Sigmoid colon (tissue), 7 donors: ENCODE results near the gene PTPRT. TPM values are rescaled to one million over a fixed set of nuclear protein-coding genes. Genes with fewer than 3 reads are reported as not detected.

Experiments
- DNase-seq: peaks from one replicate; pipeline ENCODE4 v3.0.0-alpha.2; 2019
- H3K27ac ChIP-seq, 4 donors: fragments of 200-600 bp; sonication (generic); one replicate each; pipeline ENCODE4 v1.5.1; 2016 to 2019; ENCODE audit warnings: mild to moderate bottlenecking in 1 of 4
- H3K27me3 ChIP-seq, 3 donors: fragments of 200-600 bp; sonication (generic); one replicate each; pipeline ENCODE4 v1.5.1; 2019; ENCODE audit warnings: mild to moderate bottlenecking in 1 of 3
- H3K36me3 ChIP-seq, 4 donors: fragments of 200-600 bp; sonication (generic); one replicate each; pipeline ENCODE4 v1.5.1; 2016 to 2019
- H3K4me1 ChIP-seq, 4 donors: fragments of 200-600 bp; sonication (generic); one replicate each; pipeline ENCODE4 v1.5.1; 2017 to 2019
- H3K4me3 ChIP-seq, 4 donors: fragments of 200-600 bp; sonication (generic); one replicate each; pipeline ENCODE4 v1.5.1; 2017 to 2019; ENCODE audit warnings: mild to moderate bottlenecking in 2 of 4, moderate library complexity in 1 of 4
- H3K9me3 ChIP-seq, 4 donors: fragments of 200-600 bp in 3 of 4; sonication (generic) in 3 of 4; one replicate each; pipeline versions ENCODE4 v1.5.1 to v1.6.1; 2013 to 2019
- CTCF ChIP-seq, 4 experiments: fragments of 450-650 bp in 3 of 4; fragments of 200-600 bp in 1 of 4; IDR thresholded peaks; one replicate each; pipeline ENCODE4 v1.5.1; 2016 to 2019; ENCODE audit warnings: antibody characterized with exemption in 4 of 4, mild to moderate bottlenecking in 3 of 4, moderate library complexity in 2 of 4
- EP300 ChIP-seq, 4 donors: sonication (generic); formaldehyde crosslinking; IDR thresholded peaks; one replicate each; pipeline ENCODE4 v1.6.1; 2017; ENCODE audit warnings: antibody characterized with exemption in 4 of 4
- POLR2A ChIP-seq, 2 donors: fragments of 450-650 bp; IDR thresholded peaks; one replicate each; pipeline ENCODE4 v1.6.1; 2016; ENCODE audit warnings: antibody characterized with exemption in 2 of 2, mild to moderate bottlenecking in 2 of 2, moderate library complexity in 2 of 2
- POLR2AphosphoS5 ChIP-seq, 4 donors: sonication (generic); formaldehyde crosslinking; IDR thresholded peaks; one replicate each; pipeline ENCODE4 v1.6.1; 2017; ENCODE audit warnings: antibody characterized with exemption in 4 of 4
- WGBS, 2 donors: extraction: QIAGEN DNeasy Blood & Tissue Kit; methylation state at CpG; one replicate each; pipeline ENCODE4 v1.1.7; 2013; 5-methylcytosine and 5-hydroxymethylcytosine counted together
- intact Hi-C: fragments of 100-400 bp; cut with DNase I; formaldehyde crosslinking; loops from one replicate; pipeline ENCODE4 v1.15.1; 2023
- polyA plus RNA-seq, 3 donors: library from polyadenylated mRNA; stranded (reverse); fragments of 200-250 nt; gene quantifications; one replicate each; pipeline ENCODE4 v1.2.3, GENCODE V29; 2013
- total RNA-seq, 4 donors: library from RNA; depleted of rRNA; stranded (reverse); fragments of >200 nt; gene quantifications; one replicate each; pipeline ENCODE4 v1.1.0, GENCODE V29; 2016
- donor health status: healthy with polysubstance abuse.
- donor health status: Bipolar disorder and iron deficiency.
- donor health status: healthy.

PTPRT gene
- total and polyA plus RNA-seq, 7 donors, result under 0.01 to 0.41 (median 0.12) TPM; not detected in 3

GRCh38 chr20:43209831-43210230 is 20.1 kb upstream of the PTPRT start:
- Histone ChIP-seq H3K27me3 (no peaks in the 10 kb centered on the region), H3K4me1 (no peaks in the 10 kb centered on the region), H3K9me3 (no peaks in the 10 kb centered on the region), H3K4me3 (no peak overlapping the region), H3K36me3 (no peaks in the 10 kb centered on the region), H3K27ac (no peak overlapping the region)
- intact Hi-C loops, result no loop called here
- TF ChIP-seq POLR2AphosphoS5 (IDR thresholded peaks at IDR 0.05) (no peak), POLR2A (IDR thresholded peaks at IDR 0.05) (no peak), CTCF (IDR thresholded peaks at IDR 0.05) (no peak), EP300 (IDR thresholded peaks at IDR 0.05) (no peak)
- no peak for DNase-seq
- 59 to 69% methylated on average over 2 of the region's 2 CpGs for WGBS, 2 donors

- TF ChIP-seq CTCF (IDR thresholded peaks at IDR 0.05), result no peak
- TF ChIP-seq POLR2AphosphoS5 (IDR thresholded peaks at IDR 0.05), result no peak
- no peak for TF ChIP-seq POLR2A (IDR thresholded peaks at IDR 0.05)
- no peak for TF ChIP-seq EP300 (IDR thresholded peaks at IDR 0.05)
- no peaks in the 10 kb centered on the region for H3K4me1 ChIP-seq
- H3K4me3 ChIP-seq, result no peak overlapping the region
- DNase-seq, result no peak
- no peaks in the 10 kb centered on the region for H3K27me3 ChIP-seq
- intact Hi-C loops, result no loop called here
- no peak overlapping the region for H3K27ac ChIP-seq
- no peaks in the 10 kb centered on the region for H3K36me3 ChIP-seq
- no peaks in the 10 kb centered on the region for H3K9me3 ChIP-seq
- 80 to 86% methylated on average over 4 of the region's 4 CpGs for WGBS, 2 donors
Observed at GRCh38 chr20:43205699-43206098, 16.0 kb upstream of the PTPRT start.

DNA sequence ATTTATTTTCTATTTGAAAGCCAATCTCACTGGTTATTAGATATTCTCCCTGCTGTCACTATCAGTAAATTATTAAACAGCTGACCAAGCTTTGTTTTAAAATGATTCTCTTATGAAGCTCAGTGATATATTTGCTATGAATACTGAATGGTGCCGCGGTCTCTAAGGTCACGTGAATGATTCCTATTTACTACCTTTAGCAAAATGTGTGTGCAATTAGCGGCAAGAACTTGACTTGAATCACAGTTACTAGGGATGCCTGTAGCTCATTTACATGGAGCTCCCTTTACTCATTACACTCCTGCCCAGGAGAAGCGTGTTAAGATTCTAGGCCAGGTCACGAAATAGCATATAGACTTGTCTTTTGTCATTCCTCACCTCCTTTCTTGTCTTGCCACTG is 12.4 kb upstream of the PTPRT start:
- DNase-seq, result no peak
- H3K27ac ChIP-seq, result no peak overlapping the region
- H3K4me1 ChIP-seq, result no peaks in the 10 kb centered on the region
- H3K4me3 ChIP-seq, result no peak overlapping the region
- H3K9me3 ChIP-seq, result no peaks in the 10 kb centered on the region
- intact Hi-C loops, result no loop called here
- no peaks in the 10 kb centered on the region for H3K36me3 ChIP-seq
- H3K27me3 ChIP-seq, result no peaks in the 10 kb centered on the region
- TF ChIP-seq CTCF (IDR thresholded peaks at IDR 0.05) (no peak), POLR2A (IDR thresholded peaks at IDR 0.05) (no peak), EP300 (IDR thresholded peaks at IDR 0.05) (no peak), POLR2AphosphoS5 (IDR thresholded peaks at IDR 0.05) (no peak)
- WGBS, 2 donors, result 86 to 92% methylated on average over 6 of the region's 6 CpGs

DNA sequence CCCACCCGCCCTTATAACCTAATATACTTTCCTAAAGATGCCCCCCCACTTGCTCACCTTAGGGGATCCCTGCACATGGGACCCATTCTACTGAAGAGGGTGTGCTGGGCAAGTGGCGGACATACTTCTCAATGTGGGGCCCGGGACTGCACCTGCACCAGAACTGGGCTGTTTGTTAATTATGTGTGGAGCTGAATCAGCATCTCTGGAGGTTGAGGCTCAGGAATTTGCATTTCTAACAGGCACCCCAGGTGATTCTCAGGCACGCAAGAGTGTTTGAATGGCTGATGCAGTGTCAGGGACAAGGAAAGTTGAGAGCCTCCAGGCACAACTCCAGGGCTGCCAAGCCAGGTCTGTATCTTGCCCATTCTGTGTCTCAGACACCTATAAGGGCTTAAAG is 8.9 kb upstream of the PTPRT start:
- H3K27me3 ChIP-seq, result no peaks in the 10 kb centered on the region
- H3K4me1 ChIP-seq, result no peaks in the 10 kb centered on the region
- 56 to 58% methylated on average over 4 of the region's 4 CpGs for WGBS, 2 donors
- no peak for TF ChIP-seq EP300 (IDR thresholded peaks at IDR 0.05)
- no peak for TF ChIP-seq POLR2AphosphoS5 (IDR thresholded peaks at IDR 0.05)
- no peak for TF ChIP-seq POLR2A (IDR thresholded peaks at IDR 0.05)
- TF ChIP-seq CTCF (IDR thresholded peaks at IDR 0.05), result no peak
- intact Hi-C loops, result no loop called here
- DNase-seq, result no peak
- H3K36me3 ChIP-seq, result no peaks in the 10 kb centered on the region
- no peak overlapping the region for H3K4me3 ChIP-seq
- no peak overlapping the region for H3K27ac ChIP-seq
- H3K9me3 ChIP-seq, result no peaks in the 10 kb centered on the region

DNA sequence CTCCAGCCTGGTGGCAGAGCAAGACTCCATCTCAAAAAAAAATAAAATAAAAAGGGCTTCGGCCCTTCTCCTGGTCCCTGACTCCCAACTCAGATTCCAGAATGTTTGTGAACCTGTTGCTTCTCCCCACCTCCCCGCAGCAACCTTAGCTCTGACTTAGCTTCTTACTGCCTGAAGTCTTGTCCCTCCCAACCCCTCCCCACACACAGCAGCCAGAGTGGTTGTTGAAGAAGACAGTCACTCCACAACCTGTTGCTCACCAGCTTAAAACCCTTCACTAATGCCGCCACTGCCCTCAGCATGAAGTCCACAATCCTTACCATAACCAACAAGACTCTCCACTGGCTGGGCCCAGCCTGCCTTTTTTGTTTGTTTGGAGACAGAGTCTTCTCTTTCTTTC is 6.5 kb upstream of the PTPRT start:
- Histone ChIP-seq H3K27me3 (peaks cover 1 to 13% (median 12%) of the 10 kb centered on the region in 3 donors), H3K4me1 (no peaks in the 10 kb centered on the region), H3K4me3 (no peak overlapping the region), H3K9me3 (no peaks in the 10 kb centered on the region), H3K36me3 (no peaks in the 10 kb centered on the region), H3K27ac (no peak overlapping the region)
- intact Hi-C loops, result no loop called here
- no peak for DNase-seq
- WGBS, 2 donors, result 89 to 91% methylated on average over 3 of the region's 3 CpGs
- TF ChIP-seq EP300 (IDR thresholded peaks at IDR 0.05) (no peak), POLR2AphosphoS5 (IDR thresholded peaks at IDR 0.05) (no peak), POLR2A (IDR thresholded peaks at IDR 0.05) (no peak), CTCF (IDR thresholded peaks at IDR 0.05) (no peak)
